MCF 10A (cell line): ENCODE results near the gene GPD1L. TPM values are rescaled to one million over a fixed set of nuclear protein-coding genes. Genes with fewer than 3 reads are reported as not detected.

ENCODE experiments used
- BruUV-seq: library from RNA; stranded (reverse); fragments of 400-500 nt; replicated peaks from 2 replicates; lab custom pipeline; 2021; lab: Mats Ljungman, UMichigan
- CTCF ChIA-PET: fragments of 300-600 bp; sonication (Branson Sonifier 250); formaldehyde crosslinking; extraction: SDS; loops from one replicate; lab custom pipeline; 2021; ENCODE audit warnings: antibody characterized with exemption, inconsistent platforms; lab: Yijun Ruan, JAX
- POLR2A ChIA-PET: fragments of 300-600, 350-650 bp; sonication (Branson Sonifier 250); formaldehyde crosslinking; extraction: SDS; loops from one replicate; lab custom pipeline; 2020; ENCODE audit warnings: antibody characterized with exemption, inconsistent platforms; lab: Yijun Ruan, JAX
- DNase-seq: peaks from one replicate; pipeline ENCODE4 v3.0.0-alpha.2; 2018; ENCODE audit not compliant: unreplicated experiment
- H3K27ac Mint-ChIP-seq: one replicate; pipeline ENCODE4 v1.8.0; 2022; ENCODE audit warnings: mild to moderate bottlenecking, low read depth, mixed read lengths; ENCODE audit not compliant: unreplicated experiment
- H3K27me3 Mint-ChIP-seq: one replicate; pipeline ENCODE4 v1.8.0; 2022; ENCODE audit warnings: mixed read lengths; ENCODE audit not compliant: insufficient read depth, unreplicated experiment
- H3K36me3 Mint-ChIP-seq: one replicate; pipeline ENCODE4 v1.8.0; 2022; ENCODE audit warnings: mild to moderate bottlenecking, moderate library complexity, mixed read lengths; ENCODE audit not compliant: insufficient read depth, unreplicated experiment
- H3K4me1 Mint-ChIP-seq: one replicate; pipeline ENCODE4 v1.8.0; 2022; ENCODE audit warnings: mixed read lengths; ENCODE audit not compliant: insufficient read depth, unreplicated experiment
- H3K4me3 Mint-ChIP-seq: one replicate; pipeline ENCODE4 v1.8.0; 2022; ENCODE audit warnings: mild to moderate bottlenecking, moderate library complexity, mixed read lengths; ENCODE audit not compliant: unreplicated experiment
- H3K9me3 Mint-ChIP-seq: one replicate; pipeline ENCODE4 v1.8.0; 2022; ENCODE audit warnings: mixed read lengths; ENCODE audit not compliant: unreplicated experiment
- intact Hi-C: fragments of 100-400 bp; cut with micrococcal nuclease; formaldehyde crosslinking; loops from 2 replicates; pipeline ENCODE4 v1.14.1; 2022
- total RNA-seq: library from RNA; stranded (reverse); gene quantifications from 2 replicates; pipeline ENCODE4 v1.2.3, GENCODE V29; 2022
- TF ChIP-seq, protein P1 (sequence below): fragments of 200-600 bp; IDR thresholded peaks from one replicate; pipeline ENCODE4 v1.8.0; 2022; ENCODE audit warnings: antibody characterized with exemption, mild to moderate bottlenecking; ENCODE audit not compliant: unreplicated experiment

GPD1L gene
- total RNA-seq, 1 experiment from 2014 or later: 9.7 TPM

DNA sequence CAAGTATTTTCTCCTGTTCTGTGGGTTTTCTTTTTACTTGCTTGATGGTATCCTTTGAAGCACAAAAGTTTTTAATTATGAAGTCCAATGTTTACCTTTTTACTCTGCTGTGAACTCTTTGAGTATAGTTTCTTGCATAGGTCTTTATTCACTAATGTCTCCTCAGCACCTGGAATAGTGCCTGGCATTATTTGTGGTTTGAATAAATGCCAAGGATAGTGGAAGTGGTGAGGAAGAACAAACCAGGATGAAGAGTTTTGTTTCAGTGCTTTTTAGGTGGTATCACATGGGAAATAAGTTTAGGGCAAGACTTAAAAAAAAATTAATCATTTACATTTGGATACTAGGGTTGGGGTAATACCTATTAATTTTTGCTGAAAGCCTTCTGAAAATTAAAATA, 25.7 kb downstream of the GPD1L start:
- no peaks in the 10 kb centered on the region for H3K27me3 Mint-ChIP-seq
- H3K4me1 Mint-ChIP-seq: peaks cover 5% of the 10 kb centered on the region
- no TSS peak for BruUV-seq
- no peak overlapping the region for H3K27ac Mint-ChIP-seq
- intact Hi-C loops: no loop called here
- H3K4me3 Mint-ChIP-seq: no peak overlapping the region
- CTCF ChIA-PET: interaction anchor here (1.0 to 2.9 kb wide), 2 partner anchors 12 kb away, joined by 3 to 9 read pairs; no protein-coding TSS in a partner anchor
- TF ChIP-seq, protein P1, sequence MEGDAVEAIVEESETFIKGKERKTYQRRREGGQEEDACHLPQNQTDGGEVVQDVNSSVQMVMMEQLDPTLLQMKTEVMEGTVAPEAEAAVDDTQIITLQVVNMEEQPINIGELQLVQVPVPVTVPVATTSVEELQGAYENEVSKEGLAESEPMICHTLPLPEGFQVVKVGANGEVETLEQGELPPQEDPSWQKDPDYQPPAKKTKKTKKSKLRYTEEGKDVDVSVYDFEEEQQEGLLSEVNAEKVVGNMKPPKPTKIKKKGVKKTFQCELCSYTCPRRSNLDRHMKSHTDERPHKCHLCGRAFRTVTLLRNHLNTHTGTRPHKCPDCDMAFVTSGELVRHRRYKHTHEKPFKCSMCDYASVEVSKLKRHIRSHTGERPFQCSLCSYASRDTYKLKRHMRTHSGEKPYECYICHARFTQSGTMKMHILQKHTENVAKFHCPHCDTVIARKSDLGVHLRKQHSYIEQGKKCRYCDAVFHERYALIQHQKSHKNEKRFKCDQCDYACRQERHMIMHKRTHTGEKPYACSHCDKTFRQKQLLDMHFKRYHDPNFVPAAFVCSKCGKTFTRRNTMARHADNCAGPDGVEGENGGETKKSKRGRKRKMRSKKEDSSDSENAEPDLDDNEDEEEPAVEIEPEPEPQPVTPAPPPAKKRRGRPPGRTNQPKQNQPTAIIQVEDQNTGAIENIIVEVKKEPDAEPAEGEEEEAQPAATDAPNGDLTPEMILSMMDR: no peak
- no peaks in the 10 kb centered on the region for H3K36me3 Mint-ChIP-seq
- POLR2A ChIA-PET: no interaction called here
- no peaks in the 10 kb centered on the region for H3K9me3 Mint-ChIP-seq
- DNase-seq: peak; percentile 36

DNA sequence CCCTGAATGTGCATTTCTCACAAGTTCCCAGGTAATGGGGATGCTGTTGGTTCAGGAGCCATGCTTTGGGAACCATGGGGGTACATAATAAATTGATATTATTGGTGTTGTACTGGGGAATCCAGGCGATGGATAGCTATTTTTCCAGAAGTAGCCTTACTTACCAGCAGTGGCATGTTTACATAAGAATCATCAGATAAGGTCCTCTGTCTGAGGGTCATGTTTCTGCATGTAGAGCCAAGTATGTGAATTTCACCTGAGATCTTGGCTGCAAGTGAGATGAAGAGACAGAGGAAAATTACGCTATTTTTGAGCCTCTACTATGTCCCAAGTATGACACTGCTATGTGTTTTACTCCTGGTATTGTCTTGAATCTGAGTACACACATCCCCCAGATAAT, 26.3 kb downstream of the GPD1L start:
- no peaks in the 10 kb centered on the region for H3K27me3 Mint-ChIP-seq
- ChIA-PET POLR2A (no interaction called here), CTCF (interaction anchor here (0.6 to 1.2 kb wide), 3 partner anchors 11 to 114 kb away, joined by 3 to 5 read pairs (median 3); no protein-coding TSS in a partner anchor)
- peaks cover 5% of the 10 kb centered on the region for H3K4me1 Mint-ChIP-seq
- no peak for DNase-seq
- no peaks in the 10 kb centered on the region for H3K36me3 Mint-ChIP-seq
- no peak overlapping the region for H3K27ac Mint-ChIP-seq
- TF ChIP-seq, protein P1: no peak
- intact Hi-C loops: no loop called here
- no peaks in the 10 kb centered on the region for H3K9me3 Mint-ChIP-seq
- no TSS peak for BruUV-seq
- H3K4me3 Mint-ChIP-seq: no peak overlapping the region

DNA sequence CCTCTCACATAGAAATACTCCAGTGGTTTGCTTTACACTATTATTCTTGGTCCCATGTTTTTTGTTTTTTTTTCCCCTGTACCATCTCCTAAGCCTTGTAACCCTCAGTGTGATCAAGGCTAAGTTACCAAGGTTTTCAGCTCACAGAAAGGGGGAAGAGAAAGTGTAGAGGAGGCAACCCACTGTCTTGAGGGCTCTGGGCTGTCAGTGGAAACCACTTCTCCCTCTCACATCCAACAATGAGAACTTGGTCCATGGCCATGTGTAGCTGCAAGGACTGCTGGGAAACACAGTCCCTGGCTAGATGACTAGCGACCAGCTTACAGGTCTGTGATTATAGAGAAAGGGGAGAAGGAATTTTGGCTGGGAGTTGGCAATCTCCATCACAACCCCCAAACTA, 30.3 kb downstream of the GPD1L start:
- no peak overlapping the region for H3K27ac Mint-ChIP-seq

DNA sequence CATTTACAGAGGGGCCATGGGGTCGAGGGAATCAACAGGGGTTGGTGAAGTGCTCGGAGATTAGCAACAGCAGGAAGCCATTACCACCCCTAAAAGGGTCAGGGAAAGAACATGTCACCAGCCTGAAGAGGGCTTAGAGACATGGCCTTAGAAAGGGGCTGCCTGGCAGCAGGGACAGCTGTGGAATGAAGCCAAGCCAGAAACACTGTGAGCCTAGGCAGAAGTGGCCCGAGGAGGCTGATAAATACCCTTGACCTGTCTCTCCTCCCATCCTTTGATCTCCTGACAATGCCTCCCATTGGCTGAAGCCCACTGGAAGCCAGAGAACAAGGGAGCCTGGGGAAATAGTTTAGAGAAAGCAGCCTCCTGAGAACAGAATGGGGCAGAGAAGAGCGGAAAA, 31.4 kb downstream of the GPD1L start:
- intact Hi-C loops: no loop called here
- Mint-ChIP-seq H3K27me3 (no peaks in the 10 kb centered on the region), H3K4me1 (no peaks in the 10 kb centered on the region), H3K9me3 (no peaks in the 10 kb centered on the region), H3K36me3 (no peaks in the 10 kb centered on the region), H3K4me3 (no peak overlapping the region), H3K27ac (no peak overlapping the region)
- ChIA-PET POLR2A (interaction anchor here (0.6 kb wide), 1 partner anchor 63 kb away, joined by 3 read pairs; no protein-coding TSS in a partner anchor), CTCF (interaction anchor here (3.4 kb wide), 1 partner anchor 120 kb away, joined by 26 read pairs; no protein-coding TSS in a partner anchor)
- no peak for DNase-seq
- BruUV-seq: no TSS peak
- TF ChIP-seq, protein P1: no peak

More for the DNA sequence above, 30.3 kb downstream of the GPD1L start:
- Mint-ChIP-seq H3K4me3 (no peak overlapping the region), H3K4me1 (peaks cover 5% of the 10 kb centered on the region), H3K36me3 (no peaks in the 10 kb centered on the region), H3K9me3 (no peaks in the 10 kb centered on the region), H3K27me3 (no peaks in the 10 kb centered on the region)
- ChIA-PET POLR2A (no interaction called here), CTCF (interaction anchor here (3.4 to 4.0 kb wide), 2 partner anchors 8 to 119 kb away, joined by 23 to 26 read pairs; no protein-coding TSS in a partner anchor)
- intact Hi-C loops: no loop called here
- no TSS peak for BruUV-seq
- no peak for DNase-seq
- TF ChIP-seq, protein P1: no peak
